Left kidney (tissue), 2 donors: ENCODE results near the gene MCTS1. TPM values are rescaled to one million over a fixed set of nuclear protein-coding genes. Genes with fewer than 3 reads are reported as not detected.
"Not testable (repeated sequence)": the region's sequence is repeated elsewhere in the genome, so short reads cannot be mapped to it uniquely, and the experiment has no call there.

ENCODE experiments used
- DNase-seq: peaks from one replicate; pipeline ENCODE4 v3.0.0-alpha.2; 2013
- polyA plus RNA-seq: library from polyadenylated mRNA; unstranded; fragments of 120-200 nt; gene quantifications from one replicate; pipeline ENCODE4 v1.2.1, GENCODE V29; 2013; ENCODE audit not compliant: insufficient read length

Gene MCTS1
- polyA plus RNA-seq, 1 donor, result 61.9 TPM

- DNase-seq, result no peak
These were observed 14.2 kb downstream of the MCTS1 start for GRCh38 chrX:120617996-120618630.

DNA sequence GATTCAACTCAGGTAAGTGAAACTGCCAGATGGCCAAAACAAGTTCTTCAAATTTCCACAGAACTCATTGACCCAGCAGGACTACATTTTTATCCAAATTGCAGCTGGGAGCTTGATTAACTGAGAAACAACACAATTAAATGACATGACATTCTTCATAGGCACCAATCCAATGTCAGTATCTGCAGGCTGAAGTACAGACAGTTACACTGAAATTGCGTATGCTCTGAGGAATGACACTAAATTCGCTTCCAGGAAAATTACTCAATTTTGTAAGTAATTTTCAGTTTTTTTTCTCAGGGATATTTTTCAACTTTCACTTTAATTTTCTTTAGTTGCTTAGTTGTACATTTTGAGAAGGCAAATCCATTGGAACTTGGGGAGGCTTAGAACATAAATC is 21.5 kb downstream of the MCTS1 start:
- no peak for DNase-seq

- DNase-seq, result peak; percentile 85
These were observed 26.0 kb downstream of the MCTS1 start, which contains the start of gene C1GALT1C1 for GRCh38 chrX:120629667-120630537. C1GALT1C1 (minus strand) TSS chrX:120630054; CDS start chrX:120627166, 2,888 bp downstream.

DNA sequence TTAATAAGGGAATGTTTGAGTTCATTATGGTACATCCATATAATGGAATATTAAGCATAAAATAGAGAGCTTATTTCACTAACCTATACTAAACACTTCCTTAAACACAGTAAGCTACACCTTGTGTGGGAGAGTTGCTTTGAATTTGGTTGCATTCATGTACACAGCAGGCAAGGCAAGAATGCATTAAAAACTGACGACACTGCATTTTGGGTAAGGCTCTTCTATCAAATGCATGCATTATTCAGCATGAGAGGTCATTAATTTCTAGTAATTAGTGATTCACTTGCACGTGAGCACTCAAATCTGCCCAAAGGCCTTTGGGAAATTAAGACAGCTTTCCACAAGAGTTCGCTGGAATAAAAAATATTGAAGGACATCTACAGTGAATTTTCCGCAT is 34.7 kb downstream of the MCTS1 start:
- no peak for DNase-seq

DNA sequence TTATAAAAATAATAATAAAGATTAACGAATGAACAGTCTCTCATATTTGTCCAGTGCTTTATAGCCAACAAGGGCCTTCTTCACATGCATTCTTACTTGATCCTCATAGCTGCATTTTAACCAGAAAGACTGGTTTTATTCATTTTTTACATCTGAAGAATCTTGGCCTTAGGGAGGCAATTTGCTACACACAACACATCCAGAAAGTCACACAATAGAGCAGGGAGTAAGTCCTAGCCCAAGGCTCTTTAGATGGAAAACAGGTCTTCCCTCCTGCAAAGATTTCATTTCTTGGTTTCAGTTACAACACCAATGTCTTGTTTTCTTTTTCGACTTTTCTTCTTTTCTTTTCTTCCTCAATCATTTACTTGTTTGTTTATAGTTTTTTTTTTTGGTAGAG is 39.0 kb downstream of the MCTS1 start:
- no peak for DNase-seq

DNA sequence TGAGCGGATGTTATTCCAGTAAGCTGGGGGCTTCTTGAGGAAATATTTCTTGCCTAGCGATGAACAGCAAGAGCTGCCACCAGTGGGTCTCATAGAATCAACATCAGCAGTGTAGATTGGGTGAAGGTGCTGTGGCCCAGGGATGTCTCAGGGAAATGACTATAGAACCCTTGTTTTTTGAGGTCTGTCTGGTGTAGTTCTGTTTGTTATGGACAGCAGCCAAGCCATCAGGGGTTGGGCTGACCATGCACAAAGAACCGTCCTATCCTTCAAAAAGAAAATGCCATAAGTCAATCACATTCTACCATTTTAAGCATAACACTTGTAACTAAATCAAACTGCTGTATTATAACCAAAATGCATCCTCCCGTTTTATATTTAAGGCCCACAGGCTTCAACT is 43.2 kb downstream of the MCTS1 start:
- DNase-seq, result no peak

DNA sequence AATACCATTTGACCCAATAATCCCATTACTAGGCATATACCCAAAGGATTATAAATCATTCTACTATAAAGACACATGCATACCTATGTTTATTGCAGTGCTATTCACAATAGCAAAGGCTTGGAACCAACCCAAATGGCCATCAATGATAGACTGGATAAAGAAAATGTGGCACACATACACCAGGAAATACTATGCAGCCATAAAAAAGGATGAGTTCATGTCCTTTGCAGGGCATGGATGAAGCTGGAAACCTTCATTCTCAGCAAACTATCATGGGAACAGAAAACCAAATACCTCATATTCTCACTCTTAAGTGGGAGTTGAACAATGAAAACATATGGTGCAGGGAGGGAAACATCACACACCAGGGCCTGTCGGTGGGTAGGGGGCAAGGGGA is 48.4 kb downstream of the MCTS1 start:
- not testable (repeated sequence) for DNase-seq

DNA sequence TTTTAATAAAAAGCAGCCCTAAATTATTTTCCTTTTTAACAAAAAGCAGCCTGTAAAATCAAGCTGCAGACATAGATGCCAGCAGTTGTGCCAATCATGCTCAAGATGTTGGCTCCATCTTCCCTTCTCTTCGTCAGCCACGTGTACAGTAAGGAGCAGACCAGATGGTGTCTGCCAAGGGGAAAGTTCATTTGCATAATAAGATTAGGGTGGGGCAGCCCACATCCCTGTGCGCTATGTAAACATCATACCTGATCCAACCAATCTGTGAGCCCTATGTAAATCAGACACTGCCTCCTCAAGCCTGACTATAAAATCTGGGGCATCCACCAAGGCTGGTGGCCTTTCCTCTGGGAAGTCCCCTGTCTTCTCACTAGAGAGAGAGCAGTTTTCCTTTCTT is 49.1 kb downstream of the MCTS1 start:
- DNase-seq, result no peak

- DNase-seq, result no peak
These were observed 56.7 kb downstream of the MCTS1 start for GRCh38 chrX:120660637-120661036.

Other genes with a start within 250 kb of the MCTS1 start
- 0.05 TPM for gene ATP1B4, start 242.0 kb upstream of the MCTS1 start, polyA plus RNA-seq
- gene LAMP2, start 134.8 kb upstream of the MCTS1 start, polyA plus RNA-seq, result 167 TPM
- gene CUL4B, start 43.1 kb upstream of the MCTS1 start, polyA plus RNA-seq, result 86.6 TPM
- 31.1 TPM for gene C1GALT1C1, start 26.0 kb downstream of the MCTS1 start, polyA plus RNA-seq